GM21528 (cell line): Measurements from ENCODE around the gene PLCH1.

Source experiments
- ATAC-seq: cut with Tn5 transposase; IDR thresholded peaks from one replicate; pipeline ENCODE4 v1.9.1; 2021; ENCODE audit warnings: mild to moderate bottlenecking, moderate library complexity; ENCODE audit not compliant: unreplicated experiment, low FRiP score

PLCH1 gene

DNA sequence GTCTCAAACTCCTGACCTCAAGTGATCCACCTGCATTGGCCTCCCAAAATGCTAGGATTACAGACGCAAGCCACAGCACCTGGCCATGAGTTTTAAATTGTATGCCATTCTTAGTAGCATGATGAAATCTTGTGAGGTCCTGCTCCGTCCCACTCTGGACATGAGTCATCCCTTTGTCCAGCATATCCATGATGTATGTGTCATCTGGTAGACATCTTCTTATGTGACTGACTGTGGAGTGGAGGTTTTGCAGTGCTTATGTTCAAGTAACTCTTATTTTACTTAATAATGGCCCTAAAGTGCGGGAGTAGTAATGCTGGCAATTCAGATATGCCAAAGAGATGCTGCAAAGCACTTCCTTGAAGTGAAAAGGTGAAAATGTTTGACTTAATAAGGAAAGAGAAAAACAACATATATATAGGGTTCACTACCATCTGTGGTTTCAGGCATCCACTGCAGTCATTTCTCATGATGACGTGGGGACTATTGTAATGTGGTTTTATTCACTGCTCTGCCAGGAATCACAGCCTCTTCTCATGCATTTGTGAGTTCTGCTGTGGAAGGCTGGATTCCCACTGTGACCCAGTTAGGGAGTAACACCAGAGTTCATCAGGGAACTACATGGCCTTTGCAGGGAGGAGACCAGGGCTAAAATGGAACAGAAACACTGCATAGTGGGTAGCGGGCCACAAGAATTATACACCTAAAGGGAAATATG is 246.8 kb downstream of the PLCH1 start:
- ATAC-seq, result no peak

- ATAC-seq, result no peak
Measured at GRCh38 chr3:155496206-155496605, 248.7 kb downstream of the PLCH1 start.

DNA sequence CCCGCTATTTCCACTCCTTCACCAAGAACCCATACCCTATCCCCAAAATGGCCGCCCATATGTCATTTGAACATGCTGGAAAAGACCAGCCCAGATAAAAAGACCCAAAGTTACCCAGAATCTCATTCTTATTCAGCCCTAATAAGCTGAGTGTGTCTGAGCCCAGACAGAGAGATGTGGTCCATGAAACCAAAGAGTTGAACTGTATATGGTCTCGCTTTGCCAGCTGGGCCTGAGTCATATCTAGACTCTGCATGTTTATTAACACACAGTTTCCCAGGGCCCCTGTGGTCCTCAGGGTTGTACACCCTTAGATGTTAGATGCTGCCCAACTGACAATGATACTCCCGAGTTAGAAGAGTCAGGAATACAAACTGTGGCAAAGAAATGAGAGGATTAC is 249.5 kb downstream of the PLCH1 start:
- ATAC-seq, result peak; percentile 66

- ATAC-seq, result no peak
Measured at GRCh38 chr3:155494332-155494731, 250.5 kb downstream of the PLCH1 start.

- no peak for ATAC-seq
Measured at GRCh38 chr3:155492841-155493240, 252.0 kb downstream of the PLCH1 start.

DNA sequence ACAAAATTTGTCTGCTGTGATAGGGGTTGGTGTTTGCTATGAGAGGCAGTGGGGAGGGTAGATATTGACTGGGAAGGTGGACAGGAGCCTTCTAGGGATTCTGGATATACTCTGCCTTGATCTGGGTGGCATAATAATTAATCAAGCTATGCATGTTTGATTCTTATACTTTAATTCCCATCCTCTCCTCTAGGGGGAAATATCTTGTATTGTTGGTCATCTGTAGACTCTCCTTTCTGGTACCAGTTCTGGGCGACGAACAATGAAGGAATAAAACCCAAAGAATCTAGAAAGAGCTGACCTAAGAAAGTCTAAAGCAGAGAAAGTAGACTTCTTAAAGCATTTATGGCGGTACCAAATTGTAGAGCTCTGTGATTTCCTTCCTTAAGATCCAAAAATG is 253.2 kb downstream of the PLCH1 start:
- ATAC-seq, result no peak

GRCh38 chr3:155488671-155489070 is 256.2 kb downstream of the PLCH1 start:
- no peak for ATAC-seq

DNA sequence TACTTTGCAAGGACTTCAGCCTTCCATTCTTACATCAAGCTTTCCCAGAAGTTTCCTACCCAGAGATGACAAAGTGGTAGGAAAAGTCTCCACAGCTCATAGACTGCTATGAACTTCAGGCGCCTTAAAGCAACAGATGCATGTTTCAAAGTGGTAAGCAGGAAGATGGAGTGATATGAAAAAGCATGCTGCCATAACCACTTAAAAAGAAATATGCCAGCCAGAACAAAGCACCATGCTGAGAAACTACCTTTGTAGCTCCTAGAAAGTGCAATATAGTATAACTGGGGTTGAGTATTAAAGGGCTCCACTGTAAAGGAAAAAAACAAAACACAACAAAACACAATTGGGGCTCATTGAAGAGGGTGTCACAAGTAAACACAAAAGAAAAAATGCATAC is 259.0 kb downstream of the PLCH1 start:
- ATAC-seq, result no peak

DNA sequence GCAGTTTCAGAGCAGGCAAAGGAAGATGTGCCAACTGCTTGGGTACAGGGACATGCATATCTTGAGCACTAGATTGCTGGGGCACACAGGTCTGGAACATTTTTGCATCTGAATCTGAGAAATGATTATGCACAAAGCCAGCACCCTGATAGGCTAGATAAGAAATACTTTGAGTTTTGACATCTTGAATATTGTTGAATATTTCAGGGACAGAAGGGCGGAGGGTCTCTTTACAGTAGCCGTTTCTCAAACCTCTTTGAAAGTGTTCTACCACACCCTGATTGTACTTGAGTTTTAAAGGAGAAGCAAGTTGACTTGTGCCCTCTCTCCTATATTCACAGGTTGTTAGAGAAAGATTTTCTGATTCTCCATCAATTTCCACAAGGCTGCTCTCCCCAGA is 263.3 kb downstream of the PLCH1 start:
- no peak for ATAC-seq

GRCh38 chr3:155481089-155481488 is 263.8 kb downstream of the PLCH1 start:
- ATAC-seq, result no peak

DNA sequence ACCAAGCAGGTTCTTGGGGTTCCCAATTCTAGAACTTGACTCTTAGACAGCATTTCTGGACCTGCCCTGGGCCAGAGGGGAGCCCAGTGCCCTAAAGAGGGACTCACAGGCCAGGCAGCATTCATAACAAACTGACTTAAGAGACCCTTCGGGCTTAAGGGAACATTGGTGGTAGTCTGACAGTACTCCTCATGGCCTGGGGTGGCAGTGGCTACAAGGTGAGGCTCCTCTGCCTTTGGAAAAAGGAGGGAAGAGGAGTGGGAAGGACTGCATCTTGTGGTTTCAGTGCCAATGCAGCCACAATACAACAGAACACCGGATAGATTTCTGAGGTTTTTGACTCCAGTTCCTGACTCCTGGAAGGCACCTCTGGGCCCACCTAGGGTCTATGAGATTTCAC is 279.2 kb downstream of the PLCH1 start:
- ATAC-seq, result no peak

GRCh38 chr3:155462672-155463071 is 282.2 kb downstream of the PLCH1 start:
- no peak for ATAC-seq

- ATAC-seq, result no peak
Measured at GRCh38 chr3:155457591-155457990, 287.3 kb downstream of the PLCH1 start.

DNA sequence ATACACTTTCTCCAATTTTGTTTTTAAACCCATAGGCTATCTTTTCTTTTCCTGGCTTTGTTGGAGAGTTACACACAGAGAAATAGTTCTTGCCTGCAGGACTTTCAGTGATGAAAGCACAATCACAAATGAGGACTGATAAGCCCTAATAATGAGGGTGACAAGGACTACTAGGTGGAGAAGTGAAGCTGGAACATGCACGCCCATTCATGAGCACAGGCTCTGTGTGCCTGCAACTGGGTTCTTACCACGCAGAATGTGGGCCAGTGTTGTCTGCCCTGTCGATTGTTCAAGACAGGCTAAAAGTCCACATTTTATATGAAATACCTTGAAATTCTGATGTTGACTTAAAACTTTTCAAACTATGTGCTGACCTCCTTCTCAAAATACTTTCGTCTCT is 289.1 kb downstream of the PLCH1 start:
- no peak for ATAC-seq

GRCh38 chr3:155453512-155453911 is 291.4 kb downstream of the PLCH1 start:
- no peak for ATAC-seq

GRCh38 chr3:155449613-155450267 is 295.1 kb downstream of the PLCH1 start:
- ATAC-seq, result no peak

DNA sequence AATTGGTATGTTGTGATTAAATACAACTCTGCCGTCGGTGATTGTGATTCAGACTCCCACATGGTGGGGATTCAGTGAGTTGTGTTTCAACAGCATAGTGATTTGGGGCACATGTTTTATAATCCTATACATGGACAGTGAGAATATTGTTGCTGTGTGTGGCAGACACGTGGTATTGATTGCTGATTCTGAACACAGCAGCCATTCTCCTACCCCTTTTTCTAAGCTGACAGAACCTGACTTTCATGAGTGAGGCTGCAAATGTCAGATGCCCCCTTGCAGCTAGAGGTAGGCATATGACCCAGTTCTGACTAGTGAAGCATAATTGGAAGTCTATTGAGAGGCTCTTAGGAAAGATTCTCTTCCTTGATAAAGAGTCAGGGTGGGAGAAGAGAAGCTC is 296.3 kb downstream of the PLCH1 start:
- no peak for ATAC-seq

DNA sequence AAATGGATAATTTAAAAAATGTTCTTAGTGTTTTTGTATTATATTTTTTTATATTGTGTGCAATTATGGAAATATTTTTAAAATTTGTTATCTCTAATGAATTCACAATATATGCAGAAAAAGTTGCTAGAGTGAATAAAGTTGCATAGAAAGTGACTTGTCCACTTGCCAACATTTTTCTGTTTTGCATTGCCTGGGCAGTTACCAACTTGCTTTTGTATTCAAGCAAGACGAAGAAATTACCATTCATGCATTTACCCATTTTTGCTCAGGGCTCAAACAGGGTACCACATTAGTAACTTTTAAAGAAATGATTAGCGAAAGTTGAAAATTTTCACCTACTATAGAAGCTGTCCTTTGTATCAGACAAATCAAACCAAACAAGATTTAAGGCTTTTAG is 298.5 kb downstream of the PLCH1 start:
- no peak for ATAC-seq

GRCh38 chr3:155444771-155445170 is 300.1 kb downstream of the PLCH1 start:
- ATAC-seq, result no peak

- ATAC-seq, result no peak
Measured at GRCh38 chr3:155443815-155444214, 301.1 kb downstream of the PLCH1 start.

- ATAC-seq, result no peak
Measured at GRCh38 chr3:155442072-155442471, 302.8 kb downstream of the PLCH1 start.

DNA sequence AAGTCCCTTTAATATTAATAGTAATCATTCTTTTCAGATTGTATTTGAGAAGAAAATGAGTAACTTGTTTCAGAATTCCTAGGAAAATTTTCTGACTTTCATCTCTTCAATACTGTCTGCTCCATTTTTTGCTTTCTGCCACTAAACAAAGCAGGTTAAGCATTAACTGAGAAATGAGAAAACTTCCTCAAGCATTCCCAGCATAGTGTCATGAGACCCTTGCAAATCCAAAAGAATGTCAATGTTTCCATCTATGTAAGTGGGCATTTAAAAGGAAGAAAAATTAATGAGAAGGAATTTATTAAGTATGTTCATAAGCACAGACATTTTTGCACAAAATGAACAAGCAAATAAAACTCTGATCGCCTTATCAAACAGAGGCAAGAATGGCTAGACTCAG is 303.4 kb downstream of the PLCH1 start:
- no peak for ATAC-seq
